Smooth muscle cell (in vitro differentiated cells): ENCODE measurements around the gene SPRY4. TPM values are rescaled to one million over a fixed set of nuclear protein-coding genes. Genes with fewer than 3 reads are reported as not detected.

Experiments
- DNase-seq: peaks from one replicate; lab custom pipeline; 2025; ENCODE audit not compliant: unreplicated experiment; lab: John Stamatoyannopoulos, UW
- H2AFZ ChIP-seq: fragments of 200-600 bp; sonication (generic); 2 replicates; pipeline ENCODE4 v1.6.0; 2016; ENCODE audit warnings: antibody characterized with exemption, low read depth, mild to moderate bottlenecking
- H3F3A ChIP-seq: fragments of 200-600 bp; sonication (generic); 2 replicates; pipeline ENCODE4 v1.6.0; 2017; ENCODE audit warnings: antibody characterized with exemption, low read depth
- H3K27ac ChIP-seq: fragments of 200-600 bp; sonication (generic); 2 replicates; pipeline ENCODE4 v1.5.1; 2016; ENCODE audit warnings: low read depth, mild to moderate bottlenecking
- H3K27me3 ChIP-seq: fragments of 200-600 bp; sonication (generic); 2 replicates; pipeline ENCODE4 v1.6.1; 2016; ENCODE audit warnings: low read depth, mild to moderate bottlenecking
- H3K36me3 ChIP-seq: fragments of 200-600 bp; sonication (generic); 2 replicates; pipeline ENCODE4 v1.5.1; 2016; ENCODE audit warnings: low read depth
- H3K4me1 ChIP-seq: fragments of 200-600 bp; sonication (generic); 2 replicates; pipeline ENCODE4 v1.5.1; 2016; ENCODE audit warnings: low read depth
- H3K4me2 ChIP-seq: fragments of 200-600 bp; sonication (generic); 2 replicates; pipeline ENCODE4 v1.6.0; 2016; ENCODE audit warnings: mild to moderate bottlenecking
- H3K4me3 ChIP-seq: fragments of 200-600 bp; sonication (generic); 2 replicates; pipeline ENCODE4 v1.5.1; 2016; ENCODE audit warnings: mild to moderate bottlenecking
- H3K79me2 ChIP-seq: fragments of 200-600 bp; sonication (generic); 2 replicates; pipeline ENCODE4 v1.6.0; 2016; ENCODE audit warnings: low read depth, mild to moderate bottlenecking
- H3K9ac ChIP-seq: fragments of 200-600 bp; sonication (generic); 2 replicates; pipeline ENCODE4 v1.6.0; 2016; ENCODE audit warnings: low read depth
- H3K9me3 ChIP-seq: fragments of 200-600 bp; sonication (generic); replicated peaks from 2 replicates; pipeline ENCODE4 v1.5.1; 2016; ENCODE audit warnings: low read depth
- H4K20me1 ChIP-seq: fragments of 200-600 bp; sonication (generic); 2 replicates; pipeline ENCODE4 v1.6.0; 2016; ENCODE audit warnings: low read depth
- WGBS: methylation state at CpG from one replicate; pipeline ENCODE4 v1.1.7; 2016; ENCODE audit warnings: low lambda C conversion rate; 5-methylcytosine and 5-hydroxymethylcytosine counted together
- polyA plus RNA-seq: library from polyadenylated mRNA; unstranded; fragments of >200 nt; fragmentation: Nextera tagmentation; extraction: Ambion mirVana; gene quantifications from 2 replicates; pipeline ENCODE4 v1.2.1, GENCODE V29; 2016
- total RNA-seq: library from RNA; depleted of rRNA; stranded (reverse); fragments of >200 nt; gene quantifications from 2 replicates; pipeline ENCODE4 v1.2.3, GENCODE V29; 2014
- TF ChIP-seq, protein P1 (sequence below): fragments of 200-600 bp; sonication (generic); IDR thresholded peaks from 2 replicates; pipeline ENCODE4 v1.5.1; 2017; ENCODE audit warnings: borderline replicate concordance, mild to moderate bottlenecking, antibody characterized with exemption; ENCODE audit not compliant: insufficient read depth, poor library complexity, severe bottlenecking

The SPRY4 gene
- total and polyA plus RNA-seq, 2 experiments from 2014 or later = 49.3 to 74.2 TPM

DNA sequence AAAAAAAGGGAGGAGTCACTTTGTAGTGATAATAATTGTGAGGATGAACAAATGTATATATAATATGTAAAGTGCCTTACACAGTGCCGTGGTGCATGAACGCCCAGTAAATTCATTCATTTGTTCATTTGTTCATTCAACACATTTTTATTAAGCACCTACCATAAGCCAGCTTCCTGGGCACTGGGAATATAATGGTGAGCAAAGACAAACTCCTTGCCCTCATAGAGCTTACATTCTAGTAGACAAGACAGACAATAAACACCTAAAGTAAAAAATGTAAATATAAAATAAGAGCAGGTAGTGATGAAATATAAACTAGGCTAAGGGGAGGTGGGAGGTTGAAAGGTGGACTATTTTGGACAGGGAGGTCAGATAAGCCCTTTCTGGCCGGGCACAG is 32.0 kb downstream of the SPRY4 start:
- no peak overlapping the region for H3K4me2 ChIP-seq
- 97% methylated on average over 3 of the region's 3 CpGs for WGBS
- peaks cover 11% of the 10 kb centered on the region for H3K4me1 ChIP-seq
- TF ChIP-seq, protein P1, sequence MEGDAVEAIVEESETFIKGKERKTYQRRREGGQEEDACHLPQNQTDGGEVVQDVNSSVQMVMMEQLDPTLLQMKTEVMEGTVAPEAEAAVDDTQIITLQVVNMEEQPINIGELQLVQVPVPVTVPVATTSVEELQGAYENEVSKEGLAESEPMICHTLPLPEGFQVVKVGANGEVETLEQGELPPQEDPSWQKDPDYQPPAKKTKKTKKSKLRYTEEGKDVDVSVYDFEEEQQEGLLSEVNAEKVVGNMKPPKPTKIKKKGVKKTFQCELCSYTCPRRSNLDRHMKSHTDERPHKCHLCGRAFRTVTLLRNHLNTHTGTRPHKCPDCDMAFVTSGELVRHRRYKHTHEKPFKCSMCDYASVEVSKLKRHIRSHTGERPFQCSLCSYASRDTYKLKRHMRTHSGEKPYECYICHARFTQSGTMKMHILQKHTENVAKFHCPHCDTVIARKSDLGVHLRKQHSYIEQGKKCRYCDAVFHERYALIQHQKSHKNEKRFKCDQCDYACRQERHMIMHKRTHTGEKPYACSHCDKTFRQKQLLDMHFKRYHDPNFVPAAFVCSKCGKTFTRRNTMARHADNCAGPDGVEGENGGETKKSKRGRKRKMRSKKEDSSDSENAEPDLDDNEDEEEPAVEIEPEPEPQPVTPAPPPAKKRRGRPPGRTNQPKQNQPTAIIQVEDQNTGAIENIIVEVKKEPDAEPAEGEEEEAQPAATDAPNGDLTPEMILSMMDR = no peak
- no peak overlapping the region for H3K4me3 ChIP-seq
- no peak overlapping the region for H3K27ac ChIP-seq
- H3K9ac ChIP-seq = no peak overlapping the region
- H2AFZ ChIP-seq = no peak overlapping the region
- H3F3A ChIP-seq = peaks cover 22% of the 10 kb centered on the region
- H3K36me3 ChIP-seq = no peaks in the 10 kb centered on the region
- peaks cover 11% of the 10 kb centered on the region for H3K79me2 ChIP-seq
- no peaks in the 10 kb centered on the region for H3K27me3 ChIP-seq
- no peak for DNase-seq
- H3K9me3 ChIP-seq = no peaks in the 10 kb centered on the region
- H4K20me1 ChIP-seq = no peaks in the 10 kb centered on the region

DNA sequence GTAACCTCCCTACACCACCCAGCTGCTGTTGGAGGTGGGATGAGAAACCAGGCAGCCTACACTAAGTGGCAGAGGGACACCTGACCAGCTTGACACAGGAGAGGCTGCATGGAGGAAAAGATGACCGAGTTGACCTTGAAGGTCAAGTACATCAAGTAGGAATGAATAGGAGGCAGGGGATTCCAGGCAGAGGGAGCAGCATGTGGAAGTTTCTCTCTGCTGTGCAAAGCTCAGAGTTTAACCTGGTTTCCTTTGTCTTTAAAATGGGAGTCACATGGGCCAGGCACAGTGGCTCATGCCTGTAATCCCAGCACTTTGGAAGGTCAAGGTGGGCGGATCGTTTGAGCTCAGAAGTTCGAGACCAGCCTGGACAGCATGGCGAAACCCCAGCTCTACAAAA is 32.6 kb downstream of the SPRY4 start:
- TF ChIP-seq, protein P1 = no peak
- H4K20me1 ChIP-seq = no peaks in the 10 kb centered on the region
- no peaks in the 10 kb centered on the region for H3K9me3 ChIP-seq
- no peak overlapping the region for H3K9ac ChIP-seq
- peaks cover 20% of the 10 kb centered on the region for H3F3A ChIP-seq
- H3K79me2 ChIP-seq = peaks cover 11% of the 10 kb centered on the region
- H3K36me3 ChIP-seq = no peaks in the 10 kb centered on the region
- H3K4me2 ChIP-seq = no peak overlapping the region
- no peak overlapping the region for H2AFZ ChIP-seq
- peaks cover 17% of the 10 kb centered on the region for H3K4me1 ChIP-seq
- no peaks in the 10 kb centered on the region for H3K27me3 ChIP-seq
- H3K4me3 ChIP-seq = no peak overlapping the region
- DNase-seq = no peak
- no peak overlapping the region for H3K27ac ChIP-seq
- WGBS = 91% methylated on average over 5 of the region's 5 CpGs

GRCh38 chr5:142290577-142291299 is 34.1 kb downstream of the SPRY4 start:
- 25% methylated on average over 5 of the region's 5 CpGs for WGBS
- no peak overlapping the region for H2AFZ ChIP-seq

More at GRCh38 chr5:142290577-142291299, 34.1 kb downstream of the SPRY4 start:
- no peak overlapping the region for H3K9ac ChIP-seq
- H3K4me2 ChIP-seq = no peak overlapping the region
- no peaks in the 10 kb centered on the region for H4K20me1 ChIP-seq
- peaks cover 14% of the 10 kb centered on the region for H3F3A ChIP-seq
- no peak for DNase-seq
- H3K27me3 ChIP-seq = no peaks in the 10 kb centered on the region
- peaks cover 14% of the 10 kb centered on the region for H3K4me1 ChIP-seq
- no peak overlapping the region for H3K27ac ChIP-seq
- TF ChIP-seq, protein P1 = no peak
- H3K9me3 ChIP-seq = no peaks in the 10 kb centered on the region
- no peaks in the 10 kb centered on the region for H3K36me3 ChIP-seq
- H3K79me2 ChIP-seq = peaks cover 11% of the 10 kb centered on the region
- no peak overlapping the region for H3K4me3 ChIP-seq
